ENCODE data around the gene TINAGL1. TPM values are rescaled to one million over a fixed set of nuclear protein-coding genes. Genes with fewer than 3 reads are reported as not detected.
A peak's percentile ranks its signal among the peaks of the same experiment; 100 is the strongest.

Gene TINAGL1
- total RNA-seq, 1 experiment from 2014 or later = 162 TPM

GRCh38 chr1:31577515-31578192, 1.3 kb downstream of the TINAGL1 start:
- ChIA-PET CTCF (no interaction called here), POLR2A (ENCODE audit: unreplicated experiment) (no interaction called here)
- intact Hi-C loops (cut with micrococcal nuclease; ENCODE audit: unreplicated experiment) = loop anchor here (5.0 to 10.0 kb wide), 2 partner anchors 70 to 357 kb away; partner anchors contain the start of gene PTP4A2

GRCh38 chr1:31579374-31579773, 3.1 kb downstream of the TINAGL1 start:
- Histone ChIP-seq H3K9me3 (ENCODE audit: insufficient read depth, low read depth) (no peaks in the 10 kb centered on the region), H3K79me2 (ENCODE audit: low read depth) (peaks cover 75% of the 10 kb centered on the region), H2AFZ (no peak overlapping the region), H3K27me3 (ENCODE audit: insufficient read depth, low read depth) (no peaks in the 10 kb centered on the region), H3K4me3 (peak overlapping the region; percentile 70), H3K36me3 (ENCODE audit: low read depth) (peaks cover 54% of the 10 kb centered on the region), H3K9me2 (ENCODE audit: insufficient read depth) (no peaks in the 10 kb centered on the region), H3K4me2 (peak overlapping the region; percentile 90), H4K20me1 (ENCODE audit: insufficient read depth) (peaks cover 23% of the 10 kb centered on the region), H3F3A (ENCODE audit: insufficient read depth, low read depth) (peaks cover 84% of the 10 kb centered on the region), H3K27ac (peak overlapping the region; percentile 21), H3K4me1 (replicated peaks; ENCODE audit: insufficient read depth) (peaks cover 73% of the 10 kb centered on the region)
- CTCF ChIA-PET = no interaction called here
- intact Hi-C loops (cut with micrococcal nuclease; ENCODE audit: unreplicated experiment) = loop anchor here (5.0 to 10.0 kb wide), 2 partner anchors 68 to 355 kb away; partner anchors contain the start of gene PTP4A2
- POLR2A ChIA-PET (ENCODE audit: unreplicated experiment) = interaction anchor here (0.7 kb wide), 1 partner anchor 97 kb away, joined by 5 read pairs; no protein-coding TSS in a partner anchor
- BruUV-seq (replicated peaks) = no TSS peak
- DNase-seq = no peak
- TF ChIP-seq, protein P1, sequence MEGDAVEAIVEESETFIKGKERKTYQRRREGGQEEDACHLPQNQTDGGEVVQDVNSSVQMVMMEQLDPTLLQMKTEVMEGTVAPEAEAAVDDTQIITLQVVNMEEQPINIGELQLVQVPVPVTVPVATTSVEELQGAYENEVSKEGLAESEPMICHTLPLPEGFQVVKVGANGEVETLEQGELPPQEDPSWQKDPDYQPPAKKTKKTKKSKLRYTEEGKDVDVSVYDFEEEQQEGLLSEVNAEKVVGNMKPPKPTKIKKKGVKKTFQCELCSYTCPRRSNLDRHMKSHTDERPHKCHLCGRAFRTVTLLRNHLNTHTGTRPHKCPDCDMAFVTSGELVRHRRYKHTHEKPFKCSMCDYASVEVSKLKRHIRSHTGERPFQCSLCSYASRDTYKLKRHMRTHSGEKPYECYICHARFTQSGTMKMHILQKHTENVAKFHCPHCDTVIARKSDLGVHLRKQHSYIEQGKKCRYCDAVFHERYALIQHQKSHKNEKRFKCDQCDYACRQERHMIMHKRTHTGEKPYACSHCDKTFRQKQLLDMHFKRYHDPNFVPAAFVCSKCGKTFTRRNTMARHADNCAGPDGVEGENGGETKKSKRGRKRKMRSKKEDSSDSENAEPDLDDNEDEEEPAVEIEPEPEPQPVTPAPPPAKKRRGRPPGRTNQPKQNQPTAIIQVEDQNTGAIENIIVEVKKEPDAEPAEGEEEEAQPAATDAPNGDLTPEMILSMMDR (conservative IDR thresholded peaks at IDR 0.05) = no peak
- TF ChIP-seq EZH2 (IDR thresholded peaks at IDR 0.05; ENCODE audit: low read depth) = no peak

More at GRCh38 chr1:31577515-31578192, 1.3 kb downstream of the TINAGL1 start:
- peak overlapping the region; percentile 70 for H3K4me3 ChIP-seq
- peaks cover 72% of the 10 kb centered on the region for H3K4me1 ChIP-seq (replicated peaks; ENCODE audit: insufficient read depth)
- BruUV-seq (replicated peaks) = TSS peak; percentile 37
- H2AFZ ChIP-seq = no peak overlapping the region
- no peak for TF ChIP-seq EZH2 (IDR thresholded peaks at IDR 0.05; ENCODE audit: low read depth)
- TF ChIP-seq, protein P1 (conservative IDR thresholded peaks at IDR 0.05) = no peak
- peak overlapping the region; percentile 91 for H3K27ac ChIP-seq
- no peaks in the 10 kb centered on the region for H3K9me2 ChIP-seq (ENCODE audit: insufficient read depth)
- peaks cover 85% of the 10 kb centered on the region for H3F3A ChIP-seq (ENCODE audit: insufficient read depth, low read depth)
- peaks cover 42% of the 10 kb centered on the region for H3K36me3 ChIP-seq (ENCODE audit: low read depth)
- peak overlapping the region; percentile 90 for H3K4me2 ChIP-seq
- H3K27me3 ChIP-seq (ENCODE audit: insufficient read depth, low read depth) = no peaks in the 10 kb centered on the region
- H3K9me3 ChIP-seq (ENCODE audit: insufficient read depth, low read depth) = no peaks in the 10 kb centered on the region
- peaks cover 23% of the 10 kb centered on the region for H4K20me1 ChIP-seq (ENCODE audit: insufficient read depth)
- H3K79me2 ChIP-seq (ENCODE audit: low read depth) = peaks cover 71% of the 10 kb centered on the region
- DNase-seq = peak; percentile 41 to 71

DNA sequence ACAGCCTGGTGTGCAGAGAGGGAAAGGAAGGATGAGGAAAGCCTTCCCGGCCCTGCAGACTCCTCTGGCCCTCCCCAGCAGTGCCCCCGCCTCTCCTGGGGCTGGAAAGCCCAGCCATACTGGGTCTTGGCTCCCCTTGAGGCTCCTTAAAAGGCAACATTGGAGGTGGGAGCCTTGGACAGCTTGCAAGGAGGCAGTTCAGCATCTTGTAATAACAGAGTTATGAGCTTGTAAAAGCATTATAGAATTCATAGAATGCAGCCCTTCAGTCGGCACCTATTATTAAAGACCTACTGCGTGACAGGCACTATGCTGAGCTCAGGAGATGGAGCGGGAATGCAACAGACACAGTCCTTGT, 4.2 kb downstream of the TINAGL1 start:
- ChIA-PET POLR2A (ENCODE audit: unreplicated experiment) (interaction anchor here (0.8 kb wide), 1 partner anchor 492 kb away, joined by 6 read pairs; no protein-coding TSS in a partner anchor), CTCF (interaction anchor here (0.6 kb wide), 1 partner anchor 104 kb away, joined by 3 read pairs; no protein-coding TSS in a partner anchor)
- peaks cover 23% of the 10 kb centered on the region for H4K20me1 ChIP-seq (ENCODE audit: insufficient read depth)
- peaks cover 86% of the 10 kb centered on the region for H3K79me2 ChIP-seq (ENCODE audit: low read depth)
- peak overlapping the region; percentile 81 for H3K27ac ChIP-seq
- H3K9me2 ChIP-seq (ENCODE audit: insufficient read depth) = no peaks in the 10 kb centered on the region
- peaks cover 73% of the 10 kb centered on the region for H3K4me1 ChIP-seq (replicated peaks; ENCODE audit: insufficient read depth)
- no peak for DNase-seq
- no peaks in the 10 kb centered on the region for H3K27me3 ChIP-seq (ENCODE audit: insufficient read depth, low read depth)
- peak overlapping the region; percentile 70; the same call in 1 of the 2 replicates for H3K4me3 ChIP-seq
- peaks cover 84% of the 10 kb centered on the region for H3F3A ChIP-seq (ENCODE audit: insufficient read depth, low read depth)
- H3K9me3 ChIP-seq (ENCODE audit: insufficient read depth, low read depth) = no peaks in the 10 kb centered on the region
- BruUV-seq (replicated peaks) = no TSS peak
- TF ChIP-seq, protein P1 (conservative IDR thresholded peaks at IDR 0.05) = no peak
- no peak for TF ChIP-seq EZH2 (IDR thresholded peaks at IDR 0.05; ENCODE audit: low read depth)
- H2AFZ ChIP-seq = no peak overlapping the region
- H3K4me2 ChIP-seq = peak overlapping the region; percentile 90
- peaks cover 65% of the 10 kb centered on the region for H3K36me3 ChIP-seq (ENCODE audit: low read depth)
- intact Hi-C loops (cut with micrococcal nuclease; ENCODE audit: unreplicated experiment) = no loop called here
